ENCODE measurements around the gene UGT1A4. TPM values are rescaled to one million over a fixed set of nuclear protein-coding genes. Genes with fewer than 3 reads are reported as not detected.

UGT1A4 gene
- total RNA-seq, 1 experiment from 2014 or later: not detected

DNA sequence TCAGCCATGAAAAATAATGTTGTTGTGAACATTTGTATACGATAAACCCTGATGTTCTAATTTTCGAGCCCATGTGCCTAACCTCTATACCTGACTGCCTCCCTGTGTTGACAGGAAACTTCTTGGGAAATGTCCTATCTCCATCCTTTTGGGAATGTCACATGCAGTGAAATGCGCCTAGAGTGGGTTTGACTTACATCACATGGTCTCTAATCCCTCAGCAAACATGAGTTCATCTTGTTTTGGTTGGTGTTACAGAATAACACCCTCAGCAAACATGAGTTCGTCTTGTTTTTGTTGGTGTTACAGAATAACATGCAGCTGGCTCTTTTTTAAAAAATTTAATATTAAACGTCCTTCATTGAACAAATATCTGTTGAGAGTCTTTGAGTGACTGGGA, 30.2 kb upstream of the UGT1A4 start:
- no peak overlapping the region for H3K27ac Mint-ChIP-seq
- no CpG with 5 or more reads among the region's 5 CpGs for WGBS (ENCODE audit: extremely low coverage, insufficient read length, low lambda C conversion rate)
- no peaks in the 10 kb centered on the region for H3K27me3 ChIP-seq (ENCODE audit: insufficient read depth, low read length)

More for the DNA sequence above, 30.2 kb upstream of the UGT1A4 start:
- Histone ChIP-seq H3K79me2 (ENCODE audit: insufficient read depth, low read length) (no peaks in the 10 kb centered on the region), H2AFZ (ENCODE audit: low read length) (no peak overlapping the region), H4K91ac (ENCODE audit: insufficient read length, low read depth, low read length) (no peak overlapping the region), H4K5ac (ENCODE audit: insufficient read length, low read depth, low read length) (no peak overlapping the region), H3K27ac (ENCODE audit: insufficient read length, low read depth, low read length) (no peak overlapping the region), H2BK15ac (ENCODE audit: low read depth, low read length) (no peak overlapping the region), H2BK12ac (ENCODE audit: insufficient read length, low read depth, low read length) (no peak overlapping the region), H2BK20ac (ENCODE audit: low read depth, low read length, poor library complexity, severe bottlenecking) (no peak overlapping the region), H3K9me3 (ENCODE audit: control insufficient read depth, low read depth, low read length) (no peaks in the 10 kb centered on the region), H3K4me1 (ENCODE audit: insufficient read depth, low read length) (peaks cover 3% of the 10 kb centered on the region; the same call in 1 of the 2 replicates), H3K9ac (ENCODE audit: extremely low read depth, insufficient read length, low read length) (no peak overlapping the region), H3K4ac (ENCODE audit: low read depth, low read length) (no peak overlapping the region), H3K4me2 (ENCODE audit: insufficient read depth, insufficient read length, low read length) (no peak overlapping the region), H4K20me1 (ENCODE audit: control insufficient read depth, insufficient read depth, insufficient read length) (no peaks in the 10 kb centered on the region), H4K8ac (replicated peaks; ENCODE audit: insufficient read length, low read depth, low read length) (no peak overlapping the region), H3K56ac (ENCODE audit: insufficient read length, low read depth, low read length) (no peak overlapping the region), H3K23ac (ENCODE audit: insufficient read length, low read depth, low read length) (no peak overlapping the region), H3T11ph (ENCODE audit: low read length) (no peak overlapping the region), H3K79me1 (ENCODE audit: insufficient read depth, low read depth, low read length, poor library complexity, severe bottlenecking) (no peaks in the 10 kb centered on the region), H2BK5ac (ENCODE audit: insufficient read length, low read length) (no peak overlapping the region), H2AK5ac (ENCODE audit: insufficient read length, low read length) (no peak overlapping the region), H3K23me2 (ENCODE audit: insufficient read length, low read depth, low read length, poor library complexity, severe bottlenecking) (no peaks in the 10 kb centered on the region), H3K14ac (ENCODE audit: insufficient read depth, low read length) (no peak overlapping the region), H3K18ac (ENCODE audit: insufficient read length, low read depth, low read length) (no peak overlapping the region), H2BK120ac (ENCODE audit: low read depth, low read length, poor library complexity, severe bottlenecking) (no peak overlapping the region)
- peaks cover 24 to 29% of the 10 kb centered on the region in 2 experiments for H3K4me1 Mint-ChIP-seq
- no peak for TF ChIP-seq CTCF (conservative IDR thresholded peaks at IDR 0.05)
- no peak for DNase-seq
- H3K36me3 Mint-ChIP-seq (ENCODE audit: insufficient read depth in 1 of 3, low read depth in 3 of 3): no peaks in the 10 kb centered on the region; a peak in 1 of 7 replicates
- H3K4me3 Mint-ChIP-seq: no peak overlapping the region
- H3K9me3 Mint-ChIP-seq: no peaks in the 10 kb centered on the region; a peak in 2 of 5 replicates
- H3K27me3 Mint-ChIP-seq (ENCODE audit: low read depth): no peaks in the 10 kb centered on the region; the same call in 1 of the 2 replicates
